ENCODE measurements around the gene MTMR3.

MTMR3 gene

DNA sequence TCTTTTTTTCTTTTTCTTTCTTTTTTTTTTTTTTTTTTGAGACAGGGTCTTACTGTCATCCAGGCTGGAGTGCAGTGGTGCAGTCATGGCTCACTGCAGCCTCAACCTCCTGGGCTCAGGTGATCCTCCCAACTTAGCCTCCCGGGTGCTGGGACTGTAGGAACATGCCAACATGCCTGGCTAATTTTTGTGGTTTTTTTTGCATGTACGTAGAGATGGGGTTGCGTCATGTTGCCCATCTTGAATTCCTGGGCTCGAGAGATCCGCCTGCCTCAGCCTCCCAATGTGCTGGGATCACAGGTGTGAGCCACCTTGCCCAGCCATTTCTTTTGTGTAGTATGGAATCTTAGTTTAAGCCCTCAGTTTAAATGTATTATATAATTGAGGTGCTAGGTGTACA is 20.4 kb downstream of the MTMR3 start:
- H3K4me3 ChIP-seq (ENCODE audit: low read depth, low read length), result no peak overlapping the region
- TF ChIP-seq, protein P1, sequence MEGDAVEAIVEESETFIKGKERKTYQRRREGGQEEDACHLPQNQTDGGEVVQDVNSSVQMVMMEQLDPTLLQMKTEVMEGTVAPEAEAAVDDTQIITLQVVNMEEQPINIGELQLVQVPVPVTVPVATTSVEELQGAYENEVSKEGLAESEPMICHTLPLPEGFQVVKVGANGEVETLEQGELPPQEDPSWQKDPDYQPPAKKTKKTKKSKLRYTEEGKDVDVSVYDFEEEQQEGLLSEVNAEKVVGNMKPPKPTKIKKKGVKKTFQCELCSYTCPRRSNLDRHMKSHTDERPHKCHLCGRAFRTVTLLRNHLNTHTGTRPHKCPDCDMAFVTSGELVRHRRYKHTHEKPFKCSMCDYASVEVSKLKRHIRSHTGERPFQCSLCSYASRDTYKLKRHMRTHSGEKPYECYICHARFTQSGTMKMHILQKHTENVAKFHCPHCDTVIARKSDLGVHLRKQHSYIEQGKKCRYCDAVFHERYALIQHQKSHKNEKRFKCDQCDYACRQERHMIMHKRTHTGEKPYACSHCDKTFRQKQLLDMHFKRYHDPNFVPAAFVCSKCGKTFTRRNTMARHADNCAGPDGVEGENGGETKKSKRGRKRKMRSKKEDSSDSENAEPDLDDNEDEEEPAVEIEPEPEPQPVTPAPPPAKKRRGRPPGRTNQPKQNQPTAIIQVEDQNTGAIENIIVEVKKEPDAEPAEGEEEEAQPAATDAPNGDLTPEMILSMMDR (IDR thresholded peaks at IDR 0.05; ENCODE audit: low read depth, low read length, missing control alignments), result no peak
- DNase-seq (ENCODE audit: low read depth), result no peak

DNA sequence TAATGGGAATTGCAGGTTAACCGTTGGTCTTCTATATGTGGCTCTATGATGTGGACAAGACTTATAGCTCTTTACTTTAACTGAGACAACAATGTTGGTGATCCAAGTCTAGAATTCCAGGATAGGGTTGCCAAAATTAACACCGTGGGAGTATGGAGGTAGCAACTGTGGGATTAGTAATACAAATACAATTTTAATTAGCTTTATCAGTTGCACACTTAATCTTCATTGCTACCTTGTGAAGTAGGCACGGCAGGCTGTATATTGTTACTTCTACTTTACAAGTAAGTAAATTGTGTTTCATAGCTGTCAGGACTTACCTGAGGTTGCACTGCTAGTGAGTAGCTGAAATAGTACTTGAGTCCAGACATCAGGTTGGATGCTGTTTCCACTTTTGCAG is 21.0 kb downstream of the MTMR3 start:
- TF ChIP-seq, protein P1 (IDR thresholded peaks at IDR 0.05; ENCODE audit: low read depth, low read length, missing control alignments), result no peak
- no peak overlapping the region for H3K4me3 ChIP-seq (ENCODE audit: low read depth, low read length)
- no peak for DNase-seq (ENCODE audit: low read depth)

DNA sequence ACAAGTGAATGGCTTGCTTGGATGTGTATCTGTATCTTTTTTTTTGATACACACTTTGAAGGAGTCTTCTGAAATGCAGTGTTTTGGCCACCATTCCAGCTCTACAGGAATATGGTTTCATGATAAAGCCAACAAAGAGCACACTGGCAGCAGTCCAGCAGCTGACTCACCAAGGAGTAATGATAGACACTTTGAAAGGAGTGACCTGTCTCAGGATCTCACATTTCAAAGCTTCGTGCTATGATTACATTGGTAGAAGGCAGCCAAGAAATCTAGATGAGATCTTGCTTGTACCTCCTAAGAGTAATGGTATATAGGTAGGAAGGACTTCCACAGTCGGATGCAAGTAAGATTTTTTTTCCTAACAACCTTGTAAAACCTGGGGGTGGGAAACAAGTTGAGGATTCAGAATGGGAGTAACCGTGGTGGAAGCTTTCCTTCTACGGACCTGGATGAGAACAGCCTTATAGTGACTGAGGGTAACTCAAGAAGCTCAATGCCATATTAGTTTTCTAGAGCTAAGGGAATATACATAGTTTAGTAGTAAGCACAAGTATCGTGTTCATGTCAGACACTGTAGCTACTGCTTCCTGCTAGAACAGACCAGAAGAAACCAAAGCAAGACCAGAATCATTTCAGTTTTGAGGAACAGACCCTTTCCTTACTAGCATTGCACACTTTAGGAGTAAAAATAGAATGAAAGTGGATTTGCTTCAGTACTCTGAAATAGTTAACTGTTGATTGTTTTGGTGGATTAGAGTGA is 25.0 kb downstream of the MTMR3 start:
- H3K4me3 ChIP-seq (ENCODE audit: low read depth, low read length), result no peak overlapping the region
- TF ChIP-seq, protein P1 (IDR thresholded peaks at IDR 0.05; ENCODE audit: low read depth, low read length, missing control alignments), result no peak
- no peak for DNase-seq (ENCODE audit: low read depth)

DNA sequence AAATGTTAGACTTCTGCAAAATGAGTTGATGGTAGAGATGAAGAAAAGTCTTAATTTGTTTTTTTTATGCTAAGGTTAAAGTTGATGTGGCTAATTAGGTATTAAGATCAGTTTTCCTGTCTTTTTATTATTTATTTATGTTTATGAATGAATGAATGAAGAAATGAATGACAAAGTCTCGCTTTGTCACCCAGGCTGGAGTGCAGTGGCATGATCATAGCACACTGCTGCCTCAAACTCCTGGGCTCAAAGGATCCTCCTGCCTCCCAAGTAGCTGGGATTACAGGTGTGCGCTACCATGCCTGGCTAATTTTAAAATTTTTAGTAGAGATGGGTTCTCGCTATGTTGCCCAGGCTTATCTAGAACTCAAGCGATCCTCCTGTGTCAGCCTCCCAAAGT is 29.2 kb downstream of the MTMR3 start:
- H3K4me3 ChIP-seq (ENCODE audit: low read depth, low read length), result no peak overlapping the region
- no peak for DNase-seq (ENCODE audit: low read depth)
- TF ChIP-seq, protein P1 (IDR thresholded peaks at IDR 0.05; ENCODE audit: low read depth, low read length, missing control alignments), result no peak

DNA sequence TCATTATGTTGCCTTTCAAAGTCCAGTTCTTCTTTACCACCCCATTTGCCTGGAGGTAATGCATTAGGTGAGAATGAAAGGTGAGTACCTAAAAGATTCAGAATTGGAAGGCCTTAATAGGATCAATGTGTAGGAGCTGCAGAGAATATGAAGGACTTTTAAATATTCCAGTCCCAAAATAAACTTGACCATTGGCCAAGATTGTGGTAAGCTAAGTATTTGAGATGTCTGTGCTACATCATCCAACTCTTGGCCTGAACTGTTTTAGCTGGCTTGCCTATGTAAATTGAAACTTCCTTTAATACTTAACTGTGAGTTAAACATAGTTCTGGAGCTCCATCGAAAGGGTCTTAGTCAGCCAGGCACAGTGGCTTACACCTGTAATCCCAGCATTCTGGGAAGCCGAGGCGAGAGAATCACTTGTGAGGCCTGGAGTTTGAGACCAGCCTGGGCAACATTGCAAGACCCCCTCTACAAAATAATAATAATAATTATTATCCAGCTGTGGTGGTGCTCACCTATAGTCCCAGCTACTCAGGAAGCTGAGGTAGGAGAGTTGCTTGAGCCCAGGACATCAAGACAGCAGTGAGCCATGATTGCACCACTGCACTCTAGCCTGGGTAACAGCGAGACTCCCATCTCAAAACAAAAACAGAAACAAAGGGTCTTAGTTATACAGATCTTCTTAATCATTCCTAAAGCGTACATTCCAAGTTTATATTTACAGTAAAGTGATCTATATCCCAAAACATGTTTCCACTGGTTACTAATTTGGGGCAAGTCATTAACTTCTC is 29.8 kb downstream of the MTMR3 start:
- H3K4me3 ChIP-seq (ENCODE audit: low read depth, low read length), result no peak overlapping the region
- no peak for DNase-seq (ENCODE audit: low read depth)
- TF ChIP-seq, protein P1 (IDR thresholded peaks at IDR 0.05; ENCODE audit: low read depth, low read length, missing control alignments), result no peak

DNA sequence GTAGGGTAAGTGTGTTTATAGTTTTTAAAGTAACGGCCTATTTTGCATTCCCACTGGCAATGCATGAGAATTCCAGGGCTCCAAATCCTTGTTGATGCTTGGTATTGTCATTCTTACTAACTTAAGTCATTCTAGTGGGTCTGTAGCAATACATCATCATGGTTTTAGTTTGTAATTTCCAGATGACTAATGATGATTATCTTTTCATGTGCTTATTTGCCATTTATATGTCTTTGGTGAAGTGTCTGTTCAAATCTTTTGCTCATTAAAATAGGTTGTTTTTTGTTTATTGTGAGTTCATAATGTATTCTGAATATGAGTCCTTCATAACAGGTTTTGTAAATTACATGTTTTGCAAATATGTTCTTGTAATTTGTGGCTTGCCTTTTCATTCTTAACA is 31.2 kb downstream of the MTMR3 start:
- TF ChIP-seq, protein P1 (IDR thresholded peaks at IDR 0.05; ENCODE audit: low read depth, low read length, missing control alignments), result no peak
- DNase-seq (ENCODE audit: low read depth), result no peak
- H3K4me3 ChIP-seq (ENCODE audit: low read depth, low read length), result no peak overlapping the region

All from GM12864 (cell line).